ELR (cell line): ENCODE data around the gene NUCB2.
"Not testable (repeated sequence)": the region's sequence is repeated elsewhere in the genome, so short reads cannot be mapped to it uniquely, and the experiment has no call there.

Experiments
- DNase-seq: peaks from one replicate; pipeline ENCODE4 v3.0.0-alpha.2; 2015; ENCODE audit warnings: low read depth

The NUCB2 gene

DNA sequence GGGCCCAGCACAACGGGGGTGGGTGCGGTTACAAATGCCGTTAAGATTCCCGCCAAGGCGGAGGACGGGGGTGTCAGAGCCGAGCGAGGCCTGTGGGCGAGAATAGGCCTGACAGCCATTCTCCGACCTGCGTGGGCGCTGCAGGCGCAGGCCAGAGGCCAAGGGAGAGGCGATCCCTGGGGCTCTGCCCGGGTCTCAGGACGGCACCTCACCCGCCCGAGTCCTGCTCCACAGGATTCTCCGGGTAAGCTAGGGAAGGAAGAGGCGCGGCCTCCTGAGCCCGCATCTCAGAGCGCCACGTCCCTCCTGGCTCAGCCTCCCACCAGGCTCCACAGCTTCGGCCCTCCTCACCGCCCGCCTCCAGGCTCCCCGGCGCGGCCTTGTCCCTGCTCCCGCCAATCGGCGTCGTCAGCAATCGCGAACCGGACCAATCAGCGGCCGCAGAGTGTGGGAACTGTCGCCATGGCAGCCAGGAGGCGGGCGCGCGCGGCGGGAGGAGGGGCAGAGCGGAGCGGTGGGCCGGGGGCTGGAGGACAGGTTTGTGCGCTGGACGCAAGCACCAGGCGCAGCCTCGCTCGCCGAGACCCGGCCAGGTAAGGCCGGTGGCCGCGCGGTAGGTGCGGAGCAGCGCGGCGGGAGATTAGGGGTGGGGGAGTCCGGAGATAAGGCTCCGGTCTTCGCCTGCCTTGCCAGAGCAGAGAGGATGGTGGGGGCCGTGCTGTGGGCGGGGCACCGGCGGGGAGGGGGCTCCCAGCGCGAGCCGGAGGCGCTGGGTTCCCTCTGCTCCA is at the start of gene NUCB2:
TSS of gene NUCB2 (plus strand) at position 504 of the 788 bp plus-strand sequence. CDS start 18,585 bp downstream, outside the sequence.
- DNase-seq, result peak; percentile 97

DNA sequence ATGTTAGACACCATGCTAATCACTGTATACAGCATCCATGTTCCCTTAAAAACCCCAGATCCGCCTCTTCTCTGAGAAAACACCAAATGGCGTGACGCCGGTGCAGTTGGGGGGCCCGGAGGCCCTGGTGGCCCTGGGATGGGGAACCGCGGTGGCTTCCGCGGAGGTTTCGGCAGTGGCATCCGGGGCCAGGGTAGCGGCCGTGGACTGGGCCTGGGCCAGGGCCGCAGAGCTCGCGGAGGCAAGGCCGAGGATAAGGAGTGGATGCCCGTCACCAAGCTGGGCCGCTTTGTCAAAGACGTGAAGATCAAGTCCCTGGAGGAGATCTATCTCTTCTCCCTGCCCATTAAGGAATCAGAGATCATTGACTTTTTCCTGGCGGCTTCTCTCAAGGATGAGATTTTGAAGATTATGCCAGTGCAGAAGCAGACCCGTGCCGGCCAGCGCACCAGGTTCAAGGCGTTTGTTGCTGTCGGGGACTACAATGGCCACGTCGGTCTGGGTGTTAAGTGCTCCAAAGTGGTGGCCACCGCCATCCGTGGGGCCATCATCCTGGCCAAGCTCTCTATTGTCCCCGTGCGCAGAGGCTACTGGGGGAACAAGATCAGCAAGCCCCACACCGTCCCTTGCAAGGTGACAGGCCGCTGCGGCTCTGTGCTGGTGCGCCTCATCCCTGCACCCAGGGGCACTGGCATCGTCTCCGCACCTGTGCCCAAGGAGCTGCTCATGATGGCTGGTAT is 48.2 kb upstream of the NUCB2 start:
- not testable (repeated sequence) for DNase-seq

DNA sequence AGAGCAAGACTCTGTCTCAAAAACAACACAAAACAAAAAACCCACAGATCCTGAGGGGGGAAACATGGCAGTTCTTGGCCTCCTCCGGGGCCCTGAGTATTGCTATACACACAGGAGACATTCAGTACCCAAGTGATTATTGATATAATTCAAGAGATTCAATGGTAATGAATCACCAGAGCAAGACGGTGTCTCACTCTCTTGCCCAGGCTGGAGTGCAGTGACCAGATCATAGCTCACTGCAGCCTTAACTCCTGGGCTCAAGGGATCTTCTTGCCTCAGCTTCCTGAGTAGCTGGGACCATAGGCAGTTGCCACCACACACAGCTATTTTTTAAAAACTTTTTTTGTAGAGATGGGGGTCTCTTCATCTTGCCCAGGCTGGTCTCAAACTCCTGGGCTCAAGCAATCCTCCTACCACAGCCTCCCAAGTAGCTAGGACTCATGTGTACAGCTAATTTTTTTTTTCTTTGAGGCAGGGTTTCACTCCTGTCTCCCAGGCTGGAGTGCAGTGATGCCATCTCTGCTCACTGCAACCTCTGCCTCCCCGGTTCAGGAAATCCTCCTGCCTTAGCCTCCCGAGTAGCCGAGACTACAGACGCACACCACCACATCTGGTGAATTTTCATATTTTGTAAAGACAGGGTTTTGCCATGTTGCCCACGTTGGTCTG is 46.9 kb upstream of the NUCB2 start:
- DNase-seq, result peak; percentile 58

DNA sequence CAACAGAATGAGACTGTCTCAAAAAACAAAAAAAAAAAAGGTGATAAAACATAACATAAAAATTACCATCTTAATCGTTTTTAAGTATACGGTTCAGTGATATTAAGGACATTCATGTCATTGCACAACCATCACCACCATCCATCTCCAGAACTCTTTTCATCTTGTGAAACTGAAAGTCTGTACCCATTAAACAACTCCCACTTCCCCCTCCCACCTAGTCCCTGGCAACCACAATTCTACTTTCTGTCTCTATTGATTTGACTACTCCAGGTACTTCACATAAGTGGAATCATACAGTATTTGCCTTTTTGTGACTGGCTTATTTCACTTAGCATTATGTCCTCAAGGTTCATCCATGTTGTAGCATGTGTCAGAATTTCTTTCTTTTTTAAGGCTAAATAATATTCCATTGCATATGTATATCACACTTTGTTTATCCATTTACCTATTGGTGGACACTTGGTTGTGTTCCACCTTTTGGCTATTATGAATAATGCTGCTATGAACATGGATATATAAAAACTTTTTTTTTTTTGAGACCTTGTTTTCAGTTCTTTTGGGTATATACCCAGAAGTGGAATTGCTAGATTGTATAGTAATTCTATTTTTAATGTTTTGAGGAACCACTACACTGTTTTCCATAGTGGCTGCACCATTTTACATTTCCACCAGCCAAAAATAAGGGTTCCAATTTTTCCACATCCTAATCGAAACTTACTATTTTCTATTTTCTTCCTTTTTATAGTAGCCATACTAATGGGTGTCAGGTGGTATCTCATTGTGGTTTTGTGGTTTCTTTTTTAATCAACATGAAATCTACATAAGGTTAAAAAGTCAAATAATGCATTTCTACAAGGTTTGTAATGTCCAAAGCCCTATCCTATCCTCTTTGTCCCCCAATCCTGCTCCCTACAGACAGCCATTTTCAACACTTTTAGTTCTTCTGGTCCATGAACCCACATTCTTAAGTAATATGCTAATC is 45.4 kb upstream of the NUCB2 start:
- no peak for DNase-seq

DNA sequence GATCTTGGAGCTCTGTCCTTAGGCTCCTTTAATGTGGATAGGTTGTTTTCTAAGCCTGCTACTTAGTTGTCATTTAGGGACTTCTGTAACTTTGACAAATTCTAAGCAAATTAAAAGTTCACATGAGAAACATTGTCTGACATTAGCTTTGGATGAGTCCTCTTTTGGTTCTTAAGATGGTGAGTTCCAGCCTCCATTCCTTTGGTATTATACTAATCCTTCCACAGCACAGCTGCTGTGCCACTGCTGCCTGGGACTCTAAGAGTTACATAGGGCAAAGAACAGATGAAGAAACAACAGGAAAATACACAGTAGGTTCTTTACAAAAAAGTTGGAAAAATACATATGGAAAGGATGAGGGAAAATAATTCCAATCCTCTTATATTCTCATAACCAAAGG is 43.4 kb upstream of the NUCB2 start:
- DNase-seq, result no peak

DNA sequence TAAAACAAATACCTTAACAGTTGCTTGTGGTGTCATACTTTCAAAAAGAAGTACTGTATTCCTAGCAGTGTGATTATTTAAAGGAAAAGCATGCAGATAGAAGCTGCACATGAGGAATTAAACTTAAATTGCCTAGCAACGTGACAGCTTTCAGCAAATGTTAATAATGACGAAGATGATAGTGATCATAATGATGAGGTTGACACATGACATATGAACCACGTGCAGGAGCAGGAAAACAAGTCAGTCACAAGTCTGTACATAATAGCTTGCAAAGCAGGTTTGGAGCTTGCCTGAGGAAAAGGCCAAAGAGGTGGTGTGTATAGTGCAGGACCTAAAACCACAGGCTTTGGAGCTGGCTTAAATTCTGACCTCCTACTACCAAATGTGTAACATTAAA is 38.2 kb upstream of the NUCB2 start:
- no peak for DNase-seq

DNA sequence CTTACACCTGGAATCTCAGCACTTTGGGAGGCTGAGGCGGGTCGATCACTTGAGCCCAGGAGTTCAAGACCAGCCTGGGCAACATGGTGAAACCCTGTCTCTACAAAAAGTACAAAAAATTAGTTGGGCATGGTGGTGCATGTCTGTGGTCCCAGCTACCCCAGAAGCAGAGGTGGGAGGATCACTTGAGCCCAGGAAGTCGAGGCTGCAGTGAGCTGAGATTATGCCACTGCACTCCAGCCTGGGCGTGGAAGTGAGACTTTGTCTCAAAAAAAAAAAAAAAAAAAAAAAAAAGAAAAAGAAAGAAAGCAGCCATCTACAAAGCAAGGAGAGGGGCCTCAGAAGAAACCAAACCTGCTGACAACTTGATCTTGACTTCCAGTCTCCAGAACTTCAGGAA is 36.6 kb upstream of the NUCB2 start:
- not testable (repeated sequence) for DNase-seq

DNA sequence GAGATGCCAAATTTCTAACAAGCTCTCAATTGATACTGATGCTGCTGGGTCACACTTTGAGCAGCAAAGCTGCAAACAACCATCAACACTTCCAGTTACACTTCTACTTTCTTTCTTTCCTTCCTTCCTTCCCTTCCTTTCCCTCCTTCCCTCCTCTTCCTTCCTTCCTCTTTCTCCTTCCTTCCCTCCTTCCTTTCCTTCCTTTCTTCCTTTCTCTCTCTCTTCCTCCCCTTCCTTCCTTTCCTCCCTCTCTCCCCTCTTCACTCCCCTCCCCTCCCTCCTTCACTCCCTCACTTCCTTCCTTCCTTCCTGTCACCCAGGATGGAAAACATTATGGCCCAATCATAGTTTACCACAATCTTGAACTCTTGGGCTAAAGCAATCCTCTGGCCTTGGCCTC is 35.8 kb upstream of the NUCB2 start:
- no peak for DNase-seq

DNA sequence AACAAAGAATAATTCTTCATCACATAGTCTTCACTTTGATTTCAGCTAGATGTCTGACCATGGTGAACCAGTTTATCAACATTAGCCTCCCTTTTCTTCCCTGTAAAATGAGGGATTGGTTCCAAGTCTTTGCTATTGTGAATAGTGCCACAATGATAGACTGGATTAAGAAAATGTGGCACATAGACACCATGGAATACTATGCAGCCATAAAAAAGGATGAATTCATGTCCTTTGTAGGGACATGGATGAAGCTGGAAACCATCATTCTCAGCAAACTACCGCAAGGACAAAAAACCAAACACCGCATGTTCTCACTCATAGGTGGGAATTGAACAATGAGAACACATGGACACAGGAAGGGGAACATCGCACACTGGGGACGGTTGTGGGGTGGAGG is 33.6 kb upstream of the NUCB2 start:
- not testable (repeated sequence) for DNase-seq

DNA sequence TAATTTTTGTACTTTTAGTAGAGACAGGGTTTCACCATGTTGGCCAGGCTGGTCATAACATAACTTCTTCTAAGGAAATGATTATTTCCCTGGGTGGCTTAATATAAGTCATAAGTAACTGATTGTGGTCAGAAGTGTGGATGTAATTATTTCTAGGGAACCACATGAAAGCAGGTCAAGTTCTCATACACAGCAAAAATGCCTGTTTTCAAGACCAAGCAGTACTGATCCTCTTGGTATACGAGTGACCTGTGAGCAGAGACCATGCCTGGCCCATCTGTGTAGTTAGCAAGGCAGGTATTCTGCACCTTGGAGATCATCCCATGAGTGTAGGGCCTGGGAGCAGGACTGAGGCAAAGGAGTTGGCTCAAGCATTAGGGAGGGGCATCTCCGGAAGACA is 32.5 kb upstream of the NUCB2 start:
- no peak for DNase-seq

DNA sequence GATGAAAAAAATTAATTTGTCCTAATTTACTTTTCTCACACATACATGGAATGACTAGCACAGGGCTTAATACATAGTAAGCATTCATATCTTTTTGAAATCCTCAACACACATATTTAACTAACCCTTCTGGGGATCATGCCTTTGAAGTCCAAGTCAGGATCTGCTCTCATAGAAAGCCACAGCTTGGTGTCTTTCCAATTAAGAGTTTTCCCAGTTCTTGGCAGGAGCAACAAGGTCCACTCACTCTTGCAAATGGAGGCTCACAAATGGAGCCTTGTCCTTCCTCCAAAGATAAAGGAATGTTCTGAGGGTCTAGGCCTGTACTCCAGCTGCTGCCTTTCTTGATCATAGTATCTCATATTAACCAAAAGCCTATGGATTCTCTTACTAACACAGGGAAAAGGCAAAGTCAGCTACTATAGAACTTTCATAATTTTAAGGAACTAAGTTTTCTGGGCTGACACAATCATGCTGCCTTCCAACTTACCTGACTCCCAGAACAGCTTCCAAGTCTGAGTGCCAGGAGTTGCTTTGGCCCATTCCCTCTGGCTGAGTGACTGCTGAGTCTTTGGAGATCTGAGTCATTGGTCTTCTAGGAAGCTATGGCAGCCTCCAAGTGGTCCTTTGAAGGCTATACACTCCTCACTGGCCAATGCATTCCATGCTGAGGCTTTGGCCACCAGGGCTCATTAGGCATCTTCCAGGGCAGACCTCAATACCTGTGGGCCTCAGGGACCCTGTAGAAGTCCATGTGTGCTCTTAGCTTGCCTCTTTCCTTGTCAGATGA is 25.8 kb upstream of the NUCB2 start:
- DNase-seq, result peak; percentile 37

DNA sequence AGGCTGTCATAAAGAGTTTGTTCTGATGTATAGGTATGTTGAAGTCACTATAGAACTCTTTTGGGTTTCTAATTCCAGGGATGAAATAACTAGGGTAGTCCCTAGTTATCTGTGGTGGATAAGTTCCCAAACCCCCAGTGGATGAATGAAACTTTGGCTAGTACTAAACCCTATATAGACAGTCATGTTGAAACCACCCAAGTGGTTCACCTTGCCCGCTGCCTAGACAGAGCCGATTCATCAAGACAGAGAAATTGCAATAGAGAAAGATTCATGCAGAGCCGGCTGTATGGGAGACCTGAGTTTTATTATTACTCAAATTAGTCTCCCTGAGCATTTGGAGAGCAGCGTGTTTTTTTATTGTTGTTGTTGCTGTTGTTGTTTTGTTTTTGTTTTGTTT is 23.8 kb upstream of the NUCB2 start:
- DNase-seq, result no peak

DNA sequence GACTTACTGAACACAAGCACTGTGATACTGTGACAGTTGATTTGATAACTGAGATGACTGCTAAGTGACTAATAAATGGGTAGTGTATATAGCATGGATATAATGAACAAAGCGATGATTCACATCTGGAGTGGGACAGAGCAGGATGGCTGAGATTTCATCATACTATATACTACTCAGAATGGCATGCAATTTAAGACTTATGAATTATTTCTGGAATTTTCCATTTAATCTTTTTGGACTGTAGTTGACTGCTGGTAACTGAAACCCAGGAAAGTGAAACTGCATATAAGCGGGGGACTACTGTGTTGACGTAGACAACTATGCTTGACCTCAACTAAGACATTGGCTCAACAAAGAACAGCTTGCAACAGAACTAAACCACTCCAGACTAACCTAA is 20.0 kb upstream of the NUCB2 start:
- peak; percentile 97 for DNase-seq

DNA sequence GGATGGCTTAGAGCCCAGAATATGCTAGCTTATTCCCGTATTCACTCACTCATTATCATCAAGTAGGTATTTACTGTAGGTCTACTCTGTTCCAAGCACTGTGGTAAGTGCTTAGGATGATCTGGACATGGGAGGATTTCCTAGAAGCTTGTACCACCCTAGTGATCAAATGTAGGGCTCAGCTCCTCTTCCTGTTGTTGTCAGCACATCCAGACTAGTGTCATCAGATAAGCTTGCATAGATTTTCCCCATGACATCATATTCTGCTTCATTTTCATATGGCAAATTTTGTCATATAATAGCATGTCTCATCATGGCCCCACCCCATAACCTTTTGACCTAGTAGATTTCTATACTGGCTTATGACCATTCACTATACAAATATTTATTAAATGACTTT is 19.3 kb upstream of the NUCB2 start:
- peak; percentile 80 for DNase-seq

DNA sequence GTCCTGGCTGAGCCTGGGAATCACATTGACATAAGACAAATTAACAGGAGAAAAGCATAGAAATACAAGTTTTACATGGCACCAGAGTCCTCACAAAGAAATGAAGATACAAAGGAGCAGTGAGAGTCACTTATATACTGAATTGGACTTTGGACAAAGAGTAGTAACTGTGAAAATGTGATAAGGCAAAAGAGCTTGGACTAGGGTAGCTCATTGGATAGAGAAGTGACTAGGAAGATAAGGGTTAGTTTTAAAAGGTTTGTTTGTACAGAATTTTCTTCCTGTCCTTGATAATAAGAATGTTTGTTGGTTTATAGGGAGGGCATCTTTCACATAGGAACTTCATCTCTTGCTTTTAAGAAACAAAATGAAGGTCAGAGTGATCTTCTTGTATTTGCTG is 17.9 kb upstream of the NUCB2 start:
- DNase-seq, result no peak

DNA sequence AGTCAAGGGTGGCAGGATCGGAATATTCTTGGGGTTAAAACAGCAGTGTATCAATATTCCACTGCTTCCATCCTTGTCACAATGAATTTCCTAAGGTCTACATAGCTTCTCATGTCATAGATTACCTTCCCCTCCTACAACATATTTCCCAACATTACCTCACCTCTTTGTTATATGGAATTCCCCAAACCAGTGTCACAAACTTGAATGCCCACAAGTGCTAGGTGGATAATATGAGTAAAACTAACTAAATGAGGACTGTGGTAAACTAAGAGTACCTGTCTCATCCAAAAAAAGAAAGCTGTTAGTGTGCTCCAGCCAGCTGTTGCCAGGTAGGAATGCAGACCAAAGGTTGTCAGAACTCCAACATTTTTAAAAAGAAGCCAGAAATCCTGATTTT is 17.0 kb upstream of the NUCB2 start:
- no peak for DNase-seq

DNA sequence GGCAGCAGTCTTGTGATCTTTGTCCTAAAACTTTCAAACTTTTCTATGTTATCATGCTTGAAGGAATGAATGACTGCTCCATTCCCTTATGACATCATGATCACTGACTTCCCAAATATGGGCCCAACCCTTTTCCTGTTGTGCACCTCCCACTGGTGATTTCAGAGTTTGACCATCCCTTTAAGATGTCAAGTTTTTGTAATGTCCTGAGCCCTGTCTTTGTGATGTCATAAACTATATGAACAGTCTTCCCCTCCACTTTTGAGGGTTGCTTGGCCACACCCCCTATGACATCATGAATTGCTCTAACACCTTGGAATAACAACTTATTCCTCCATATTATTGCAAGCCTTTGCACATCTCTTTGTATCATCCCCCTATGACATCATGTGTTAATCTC is 16.5 kb upstream of the NUCB2 start:
- DNase-seq, result no peak

DNA sequence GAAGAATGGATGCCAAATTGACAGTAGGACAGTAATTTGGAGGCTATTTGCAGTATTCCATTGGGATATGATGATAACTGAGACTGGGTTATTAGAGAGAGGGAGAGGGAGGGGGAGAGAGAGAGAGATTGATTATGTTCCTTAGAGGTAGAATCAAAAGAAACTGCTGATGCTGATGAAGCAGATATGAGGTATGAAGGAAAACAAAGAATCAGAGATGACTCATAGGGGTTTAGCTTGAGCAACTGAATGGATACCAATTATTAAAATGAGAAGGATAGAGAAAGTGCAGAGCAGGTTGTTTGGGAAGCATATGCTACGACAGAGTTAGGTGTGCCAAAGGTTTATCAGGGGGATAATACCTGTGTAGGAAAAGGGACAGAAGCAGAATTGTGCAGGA is 12.8 kb upstream of the NUCB2 start:
- DNase-seq, result peak; percentile 83

DNA sequence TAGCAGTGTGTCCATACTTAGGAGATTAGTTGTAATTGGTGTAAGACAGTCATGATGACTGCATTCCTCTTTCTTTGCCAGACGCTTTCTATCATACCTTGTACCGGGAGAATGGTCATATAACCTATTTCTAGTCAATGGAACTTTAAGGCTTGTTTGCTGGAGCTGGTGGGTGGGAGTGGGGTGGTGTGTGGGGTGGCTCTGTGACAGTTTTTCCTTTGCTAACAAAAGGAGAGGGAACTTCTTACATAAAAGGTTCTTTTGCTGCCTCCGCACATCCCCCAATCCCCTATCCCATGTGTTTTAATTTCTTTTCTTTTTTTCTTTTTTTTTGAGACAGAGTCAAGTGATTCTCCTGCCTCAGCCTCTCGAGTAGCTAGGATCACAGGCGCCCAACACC is 9.8 kb upstream of the NUCB2 start:
- DNase-seq, result no peak

DNA sequence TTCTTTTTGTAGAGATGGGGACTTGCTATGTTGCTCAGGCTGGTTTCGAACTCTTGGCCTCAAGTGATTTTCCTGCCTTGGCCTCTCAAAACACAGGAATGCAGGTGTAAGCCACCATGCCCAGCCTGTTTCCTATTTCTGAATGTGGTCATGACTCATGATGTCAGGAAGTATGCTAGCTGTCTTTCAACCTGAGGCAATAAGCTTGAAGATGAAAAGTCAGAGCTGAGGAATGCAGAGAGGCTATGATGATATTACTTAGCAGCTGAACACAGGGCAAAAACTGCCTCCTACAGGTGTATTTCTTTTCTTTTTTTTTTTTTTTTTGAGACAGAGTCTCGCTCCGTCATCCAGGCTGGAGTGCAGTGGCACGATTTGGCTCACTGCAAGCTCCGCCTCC is 9.0 kb upstream of the NUCB2 start:
- DNase-seq, result peak; percentile 99

DNA sequence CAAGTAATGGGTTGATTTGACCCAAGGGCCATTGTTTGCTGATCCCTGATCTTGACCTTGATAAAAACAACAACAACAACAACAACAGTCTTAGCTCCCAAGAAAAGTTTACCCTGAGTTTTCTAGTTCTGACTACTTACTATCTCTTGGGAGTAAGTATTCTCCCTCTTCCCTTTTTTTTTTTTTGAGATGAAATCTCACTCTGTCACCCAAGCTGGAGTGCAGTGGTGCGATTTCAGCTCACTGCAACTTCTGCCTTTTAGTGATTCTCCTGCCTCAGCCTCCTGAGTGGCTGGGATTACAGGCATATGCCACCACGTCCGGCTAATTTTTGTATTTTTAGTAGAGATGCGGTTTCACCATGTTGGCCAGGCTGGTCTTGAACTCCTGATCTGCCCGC is 8.0 kb upstream of the NUCB2 start:
- not testable (repeated sequence) for DNase-seq
